MM.1S (cell line): ENCODE results near the gene UTF1.

Experiments used
- DNase-seq: peaks from one replicate; pipeline ENCODE4 v3.0.0-alpha.2; 2015
- H2AFZ ChIP-seq: fragments of 300-600 bp; sonication (generic); 2 replicates; pipeline ENCODE4 v1.6.0; 2016; ENCODE audit warnings: antibody characterized with exemption, low read length
- H3F3A ChIP-seq: fragments of 300-600 bp; sonication (generic); 2 replicates; pipeline ENCODE4 v1.6.1; 2016; ENCODE audit warnings: mild to moderate bottlenecking, antibody characterized with exemption, low read length, moderate library complexity, mixed read lengths; ENCODE audit not compliant: insufficient read depth
- H3K27ac ChIP-seq: fragments of 300-600 bp; sonication (generic); 2 replicates; pipeline ENCODE4 v1.5.1; 2016; ENCODE audit warnings: mild to moderate bottlenecking, low read length
- H3K27me3 ChIP-seq: fragments of 300-600 bp; sonication (generic); replicated peaks from 2 replicates; pipeline ENCODE4 v1.6.0; 2016; ENCODE audit warnings: low read length; ENCODE audit not compliant: insufficient read depth
- H3K36me3 ChIP-seq: fragments of 300-600 bp; sonication (generic); replicated peaks from 2 replicates; pipeline ENCODE4 v1.6.1; 2016; ENCODE audit warnings: mild to moderate bottlenecking, low read length, mixed read lengths; ENCODE audit not compliant: insufficient read depth
- H3K4me1 ChIP-seq: fragments of 300-600 bp; sonication (generic); 2 replicates; pipeline ENCODE4 v1.6.1; 2016; ENCODE audit warnings: low read length, mixed read lengths
- H3K4me2 ChIP-seq: fragments of 300-600 bp; sonication (generic); 2 replicates; pipeline ENCODE4 v1.6.0; 2016; ENCODE audit warnings: low read depth, low read length
- H3K4me3 ChIP-seq: fragments of 300-600 bp; sonication (generic); 2 replicates; pipeline ENCODE4 v1.5.1; 2016; ENCODE audit warnings: low read length, mixed read lengths
- H3K79me2 ChIP-seq: fragments of 300-600 bp; sonication (generic); 2 replicates; pipeline ENCODE4 v1.6.1; 2016; ENCODE audit warnings: mixed run types, low read length, mixed read lengths
- H3K9ac ChIP-seq: fragments of 300-600 bp; sonication (generic); 2 replicates; pipeline ENCODE4 v1.6.1; 2016; ENCODE audit warnings: low read length, mixed read lengths
- H3K9me2 ChIP-seq: fragments of 300-600 bp; sonication (generic); replicated peaks from 2 replicates; pipeline ENCODE4 v1.6.1; 2016; ENCODE audit warnings: mild to moderate bottlenecking, low read length, mixed read lengths; ENCODE audit not compliant: insufficient read depth
- H3K9me3 ChIP-seq: fragments of 300-600 bp; sonication (generic); replicated peaks from 2 replicates; pipeline ENCODE4 v1.6.1; 2016; ENCODE audit warnings: mild to moderate bottlenecking, low read length, mixed read lengths; ENCODE audit not compliant: insufficient read depth
- H4K20me1 ChIP-seq: fragments of 300-600 bp; sonication (generic); 2 replicates; pipeline ENCODE4 v1.6.1; 2016; ENCODE audit warnings: mild to moderate bottlenecking, low read length, moderate library complexity, mixed read lengths; ENCODE audit not compliant: insufficient read depth
- EZH2 ChIP-seq: fragments of 300-600 bp; sonication (generic); optimal IDR thresholded peaks from 2 replicates; pipeline ENCODE3; 2017; ENCODE audit warnings: low read depth, mild to moderate bottlenecking, antibody characterized with exemption, low read length, mixed read lengths
- EZH2phosphoT487 ChIP-seq: fragments of 300-600 bp; sonication (generic); IDR thresholded peaks from 2 replicates; pipeline ENCODE4 v1.6.1; 2018; ENCODE audit warnings: antibody characterized with exemption, low read length
- TF ChIP-seq, protein P1 (sequence below): fragments of 300-600 bp; sonication (generic); IDR thresholded peaks from 2 replicates; pipeline ENCODE4 v1.5.1; 2016; ENCODE audit warnings: antibody characterized with exemption, low read length, mixed read lengths

Gene UTF1

DNA sequence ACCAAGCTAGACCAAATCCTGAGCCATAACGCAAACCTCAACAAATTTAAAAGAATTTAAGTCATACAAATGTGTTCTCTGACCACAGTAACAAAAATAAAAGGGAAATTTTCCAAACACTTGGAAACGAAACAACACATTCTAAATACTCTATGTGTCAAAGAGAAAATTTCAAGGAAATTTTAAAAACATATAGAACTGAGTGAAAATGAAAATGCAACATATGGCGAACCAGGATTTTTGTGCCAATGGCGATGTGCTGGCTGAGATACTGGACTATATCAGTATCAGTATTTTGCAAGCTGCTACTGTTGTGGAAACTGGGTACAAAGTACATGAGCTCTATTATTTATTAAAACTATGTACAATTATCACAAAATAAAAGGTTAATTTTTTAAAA lies 35.9 kb upstream of the UTF1 start:
- no peaks in the 10 kb centered on the region for H3K4me1 ChIP-seq
- no peaks in the 10 kb centered on the region for H3K9me3 ChIP-seq
- no peaks in the 10 kb centered on the region for H3K36me3 ChIP-seq
- H4K20me1 ChIP-seq: no peaks in the 10 kb centered on the region
- H3K4me3 ChIP-seq: no peak overlapping the region
- H3K27ac ChIP-seq: no peak overlapping the region
- no peaks in the 10 kb centered on the region for H3K9me2 ChIP-seq
- H3F3A ChIP-seq: no peaks in the 10 kb centered on the region
- peaks cover 71% of the 10 kb centered on the region for H3K27me3 ChIP-seq
- no peak overlapping the region for H2AFZ ChIP-seq
- H3K9ac ChIP-seq: no peak overlapping the region
- no peaks in the 10 kb centered on the region for H3K79me2 ChIP-seq
- H3K4me2 ChIP-seq: no peak overlapping the region
- DNase-seq: no peak
- TF ChIP-seq EZH2 (no peak), EZH2phosphoT487 (no peak)
- TF ChIP-seq, protein P1, sequence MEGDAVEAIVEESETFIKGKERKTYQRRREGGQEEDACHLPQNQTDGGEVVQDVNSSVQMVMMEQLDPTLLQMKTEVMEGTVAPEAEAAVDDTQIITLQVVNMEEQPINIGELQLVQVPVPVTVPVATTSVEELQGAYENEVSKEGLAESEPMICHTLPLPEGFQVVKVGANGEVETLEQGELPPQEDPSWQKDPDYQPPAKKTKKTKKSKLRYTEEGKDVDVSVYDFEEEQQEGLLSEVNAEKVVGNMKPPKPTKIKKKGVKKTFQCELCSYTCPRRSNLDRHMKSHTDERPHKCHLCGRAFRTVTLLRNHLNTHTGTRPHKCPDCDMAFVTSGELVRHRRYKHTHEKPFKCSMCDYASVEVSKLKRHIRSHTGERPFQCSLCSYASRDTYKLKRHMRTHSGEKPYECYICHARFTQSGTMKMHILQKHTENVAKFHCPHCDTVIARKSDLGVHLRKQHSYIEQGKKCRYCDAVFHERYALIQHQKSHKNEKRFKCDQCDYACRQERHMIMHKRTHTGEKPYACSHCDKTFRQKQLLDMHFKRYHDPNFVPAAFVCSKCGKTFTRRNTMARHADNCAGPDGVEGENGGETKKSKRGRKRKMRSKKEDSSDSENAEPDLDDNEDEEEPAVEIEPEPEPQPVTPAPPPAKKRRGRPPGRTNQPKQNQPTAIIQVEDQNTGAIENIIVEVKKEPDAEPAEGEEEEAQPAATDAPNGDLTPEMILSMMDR: no peak

DNA sequence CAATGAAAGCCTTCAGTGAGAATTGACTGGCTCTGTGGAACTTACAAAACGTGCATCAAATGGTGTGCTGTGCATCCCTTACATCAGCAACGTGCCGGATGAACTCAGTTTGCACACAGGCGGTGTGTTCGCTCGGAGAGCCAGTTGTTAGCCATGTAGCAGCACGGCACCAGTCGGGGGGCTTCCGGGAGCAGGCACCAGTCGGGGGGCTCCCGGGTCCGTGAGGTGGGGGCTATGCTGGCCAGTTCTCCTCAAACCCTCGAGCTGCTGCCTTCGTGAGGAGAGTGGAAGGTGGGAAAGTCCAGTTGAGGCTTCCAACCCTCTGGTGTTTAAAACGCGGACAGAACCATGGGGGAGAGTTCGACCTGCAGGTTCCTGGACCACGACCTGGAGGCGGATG lies 34.9 kb upstream of the UTF1 start:
- Histone ChIP-seq H3K36me3 (no peaks in the 10 kb centered on the region), H3K27ac (no peak overlapping the region), H3K9ac (no peak overlapping the region), H3K9me3 (no peaks in the 10 kb centered on the region), H3K4me3 (no peak overlapping the region), H3K9me2 (no peaks in the 10 kb centered on the region), H3K79me2 (no peaks in the 10 kb centered on the region), H3K27me3 (peaks cover 70% of the 10 kb centered on the region), H4K20me1 (no peaks in the 10 kb centered on the region), H2AFZ (no peak overlapping the region), H3F3A (no peaks in the 10 kb centered on the region), H3K4me2 (no peak overlapping the region), H3K4me1 (no peaks in the 10 kb centered on the region)
- no peak for TF ChIP-seq EZH2phosphoT487
- DNase-seq: no peak

DNA sequence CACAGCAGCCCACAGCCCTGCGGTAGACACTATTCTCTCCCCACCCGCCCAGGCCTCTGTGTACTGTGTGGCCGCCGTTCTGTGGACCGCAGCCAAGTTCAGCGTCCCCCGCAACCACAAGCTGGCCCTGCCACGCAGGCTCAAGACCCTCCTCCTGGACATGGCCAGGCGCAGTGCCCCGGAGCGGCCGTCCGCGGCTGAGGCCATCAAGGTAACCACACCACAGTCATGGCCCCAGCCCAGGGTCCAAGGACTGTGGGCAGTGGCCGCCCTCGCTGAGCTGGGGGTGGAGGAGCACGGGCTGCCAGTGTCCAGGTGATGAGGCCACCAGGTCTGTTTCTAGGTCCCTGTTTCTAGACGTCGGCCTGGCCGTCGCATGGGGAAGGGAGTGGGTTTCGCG lies 34.4 kb upstream of the UTF1 start:
- no peak for DNase-seq
- Histone ChIP-seq H2AFZ (no peak overlapping the region), H3K79me2 (no peaks in the 10 kb centered on the region), H3K36me3 (no peaks in the 10 kb centered on the region), H4K20me1 (no peaks in the 10 kb centered on the region), H3F3A (no peaks in the 10 kb centered on the region), H3K4me3 (no peak overlapping the region), H3K27ac (no peak overlapping the region), H3K9me2 (no peaks in the 10 kb centered on the region), H3K9me3 (no peaks in the 10 kb centered on the region), H3K4me1 (no peaks in the 10 kb centered on the region), H3K27me3 (peaks cover 68% of the 10 kb centered on the region), H3K4me2 (no peak overlapping the region), H3K9ac (no peak overlapping the region)
- TF ChIP-seq, protein P1: no peak
- TF ChIP-seq EZH2: no peak
- no peak for TF ChIP-seq EZH2phosphoT487

DNA sequence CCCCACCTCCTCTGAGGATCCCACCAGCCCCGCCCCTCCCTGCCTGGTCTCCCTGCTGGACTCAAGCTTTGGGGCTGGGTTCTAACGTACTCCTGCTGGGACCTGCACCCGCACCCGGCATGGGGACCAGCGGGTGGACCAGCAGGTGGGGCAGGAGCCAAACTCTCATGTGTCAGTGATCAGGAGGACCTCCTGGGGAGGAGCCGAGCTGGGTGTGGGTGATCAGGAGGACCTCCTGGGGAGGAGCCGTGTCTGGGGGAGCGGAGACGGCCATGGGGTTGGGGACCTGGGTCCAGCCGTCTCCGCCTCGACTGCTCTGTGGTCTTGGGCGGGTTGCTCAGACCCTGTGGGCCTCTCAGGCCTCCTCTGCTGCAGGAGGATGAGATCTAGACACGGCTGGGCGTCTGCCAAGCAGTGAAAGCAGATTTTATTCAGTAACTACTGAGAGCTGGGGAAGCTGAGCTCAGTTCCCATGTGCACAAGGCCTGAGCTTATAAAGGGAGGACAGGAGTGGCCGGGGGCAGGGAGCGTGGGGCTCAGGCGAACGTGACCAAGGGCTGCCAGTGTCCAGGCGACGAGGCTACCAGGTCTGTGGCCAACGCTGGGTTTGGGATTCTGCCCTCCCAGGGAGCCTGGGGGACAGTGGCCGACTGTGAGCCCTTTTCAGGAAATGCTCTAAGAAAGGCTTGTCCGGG lies 33.6 kb upstream of the UTF1 start:
- no peaks in the 10 kb centered on the region for H3K79me2 ChIP-seq

More for the DNA sequence above, 33.6 kb upstream of the UTF1 start:
- Histone ChIP-seq H3K4me3 (no peak overlapping the region), H3K9me3 (no peaks in the 10 kb centered on the region), H3F3A (no peaks in the 10 kb centered on the region), H3K4me2 (no peak overlapping the region), H3K9ac (no peak overlapping the region), H3K27ac (no peak overlapping the region), H3K9me2 (no peaks in the 10 kb centered on the region), H3K4me1 (no peaks in the 10 kb centered on the region), H3K27me3 (peaks cover 73% of the 10 kb centered on the region), H4K20me1 (no peaks in the 10 kb centered on the region), H2AFZ (no peak overlapping the region), H3K36me3 (no peaks in the 10 kb centered on the region)
- TF ChIP-seq, protein P1: no peak
- TF ChIP-seq EZH2 (no peak), EZH2phosphoT487 (no peak)
- DNase-seq: no peak
